WTC11 (cell line): Measurements from ENCODE around the gene MGMT. TPM values are rescaled to one million over a fixed set of nuclear protein-coding genes. Genes with fewer than 3 reads are reported as not detected.

Experiments used
- ATAC-seq: fragments of 200-7000 bp; cut with Tn5 transposase; 2 replicates; pipeline ENCODE4 v1.10.0; 2021; ENCODE audit warnings: mild to moderate bottlenecking, moderate library complexity
- CTCF ChIA-PET: fragments of 300-600 bp; sonication (Branson Sonifier 250); formaldehyde crosslinking; loops from one replicate; lab custom pipeline; 2021; ENCODE audit warnings: antibody characterized with exemption; lab: Charles Lee
- POLR2A ChIA-PET: fragments of 350-600 bp; sonication (Branson Sonifier 250); formaldehyde crosslinking; loops from one replicate; lab custom pipeline; 2021; ENCODE audit warnings: antibody characterized with exemption; lab: Charles Lee
- DNase-seq: peaks from one replicate; pipeline ENCODE4 v3.0.0; 2021; ENCODE audit warnings: low spot score
- H3K27ac Mint-ChIP-seq: 2 replicates; pipeline ENCODE4 v1.8.0; 2021; ENCODE audit warnings: mixed read lengths
- H3K27me3 Mint-ChIP-seq: 2 replicates; pipeline ENCODE4 v1.8.0; 2021; ENCODE audit warnings: low read depth, mild to moderate bottlenecking, moderate library complexity, mixed read lengths
- H3K36me3 Mint-ChIP-seq: 2 replicates; pipeline ENCODE4 v1.8.0; 2021; ENCODE audit warnings: mixed read lengths
- H3K4me1 Mint-ChIP-seq: 2 replicates; pipeline ENCODE4 v1.8.0; 2022; ENCODE audit warnings: mixed read lengths
- H3K4me3 Mint-ChIP-seq: 2 replicates; pipeline ENCODE4 v1.8.0; 2021; ENCODE audit warnings: mild to moderate bottlenecking, moderate library complexity, mixed read lengths
- H3K9me3 Mint-ChIP-seq: 2 replicates; pipeline ENCODE4 v1.8.0; 2021; ENCODE audit warnings: mixed read lengths
- ATF6 ChIP-seq: sonication (generic); formaldehyde crosslinking; IDR thresholded peaks from 2 replicates; pipeline ENCODE4 v1.8.1; 2023; ENCODE audit warnings: mild to moderate bottlenecking, missing genetic modification reagents
- CBFB ChIP-seq: sonication (generic); formaldehyde crosslinking; IDR thresholded peaks from 2 replicates; pipeline ENCODE4 v1.8.1; 2022; ENCODE audit warnings: mild to moderate bottlenecking, low read depth, missing genetic modification reagents
- EMX1 ChIP-seq: fragments of 250-450 bp; sonication (Bioruptor Pico); IDR thresholded peaks from 2 replicates; pipeline ENCODE4 v1.8.0; 2021; ENCODE audit warnings: mild to moderate bottlenecking
- ETV6 ChIP-seq: sonication (generic); formaldehyde crosslinking; IDR thresholded peaks from 2 replicates; pipeline ENCODE4 v1.8.1; 2022; ENCODE audit warnings: mild to moderate bottlenecking, missing genetic modification reagents
- FOXJ3 ChIP-seq: sonication (generic); formaldehyde crosslinking; IDR thresholded peaks from 2 replicates; pipeline ENCODE4 v1.9.0; 2021; ENCODE audit warnings: missing genetic modification reagents, mild to moderate bottlenecking, borderline replicate concordance
- GABPB1 ChIP-seq: sonication (generic); formaldehyde crosslinking; IDR thresholded peaks from 2 replicates; pipeline ENCODE4 v1.8.1; 2023; ENCODE audit warnings: mild to moderate bottlenecking, missing genetic modification reagents
- HMGXB4 ChIP-seq: sonication (generic); formaldehyde crosslinking; IDR thresholded peaks from 2 replicates; pipeline ENCODE4 v1.8.1; 2023; ENCODE audit warnings: mild to moderate bottlenecking, moderate library complexity, missing genetic modification reagents
- NFATC4 ChIP-seq: fragments of 250-450 bp; sonication (Bioruptor Pico); IDR thresholded peaks from 2 replicates; pipeline ENCODE4 v1.9.0; 2021; ENCODE audit warnings: mild to moderate bottlenecking
- PREB ChIP-seq: sonication (generic); formaldehyde crosslinking; IDR thresholded peaks from 2 replicates; pipeline ENCODE4 v1.8.1; 2022; ENCODE audit warnings: mild to moderate bottlenecking, missing genetic modification reagents, moderate library complexity, borderline replicate concordance
- ZBTB43 ChIP-seq: sonication (generic); formaldehyde crosslinking; IDR thresholded peaks from 2 replicates; pipeline ENCODE4 v1.8.1; 2023; ENCODE audit warnings: mild to moderate bottlenecking, missing genetic modification reagents
- ZNF121 ChIP-seq: sonication (generic); formaldehyde crosslinking; IDR thresholded peaks from 2 replicates; pipeline ENCODE4 v1.8.0; 2023; ENCODE audit warnings: missing genetic modification reagents
- ZNF138 ChIP-seq: sonication (generic); formaldehyde crosslinking; conservative IDR thresholded peaks from 2 replicates; pipeline ENCODE4 v1.8.1; 2022; ENCODE audit warnings: mild to moderate bottlenecking, moderate library complexity, missing genetic modification reagents
- ZNF219 ChIP-seq: sonication (generic); formaldehyde crosslinking; IDR thresholded peaks from 2 replicates; pipeline ENCODE4 v1.8.0; 2023; ENCODE audit warnings: missing genetic modification reagents, mild to moderate bottlenecking, borderline replicate concordance
- total RNA-seq: library from RNA; stranded (reverse); gene quantifications from 3 replicates; pipeline ENCODE4 v1.2.3, GENCODE V29; 2021
- TF ChIP-seq, protein P1 (sequence below): sonication (generic); formaldehyde crosslinking; IDR thresholded peaks from 2 replicates; pipeline ENCODE4 v1.8.1; 2022; ENCODE audit warnings: missing genetic modification reagents, borderline replicate concordance
- TF ChIP-seq, protein P2 (sequence below): sonication (generic); formaldehyde crosslinking; conservative IDR thresholded peaks from 2 replicates; pipeline ENCODE4 v1.8.1; 2022; ENCODE audit warnings: mild to moderate bottlenecking, missing genetic modification reagents
- TF ChIP-seq, protein P3 (sequence below): sonication (generic); formaldehyde crosslinking; IDR thresholded peaks from 2 replicates; pipeline ENCODE4 v1.8.1; 2023; ENCODE audit warnings: mild to moderate bottlenecking, missing genetic modification reagents, moderate library complexity

Gene MGMT
- total RNA-seq, 1 experiment from 2014 or later: 11.8 TPM

DNA sequence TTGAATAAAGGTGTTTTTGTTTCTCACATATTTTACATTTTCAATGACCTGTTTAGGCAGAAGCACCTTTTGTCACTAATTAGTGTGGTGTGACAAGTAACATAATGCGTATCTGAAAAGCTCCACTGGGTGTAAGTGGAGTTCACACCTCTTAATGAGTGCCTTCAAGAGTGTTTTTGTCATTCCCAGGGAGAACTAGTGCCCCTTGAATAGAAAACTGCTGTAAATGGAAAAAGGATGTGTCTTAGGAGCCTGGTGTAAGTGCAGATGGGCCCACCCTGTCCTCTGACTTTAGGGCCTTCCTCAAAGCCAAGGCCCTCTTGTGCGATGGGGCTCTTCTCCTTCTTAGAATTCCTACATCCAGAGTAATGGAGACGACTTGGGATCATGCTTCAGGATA lies 170.0 kb downstream of the MGMT start (continued):
- no peak for TF ChIP-seq HMGXB4 (CRISPR knock-in tag)
- TF ChIP-seq PREB: no peak
- no peak for TF ChIP-seq GABPB1 (CRISPR knock-in tag)

DNA sequence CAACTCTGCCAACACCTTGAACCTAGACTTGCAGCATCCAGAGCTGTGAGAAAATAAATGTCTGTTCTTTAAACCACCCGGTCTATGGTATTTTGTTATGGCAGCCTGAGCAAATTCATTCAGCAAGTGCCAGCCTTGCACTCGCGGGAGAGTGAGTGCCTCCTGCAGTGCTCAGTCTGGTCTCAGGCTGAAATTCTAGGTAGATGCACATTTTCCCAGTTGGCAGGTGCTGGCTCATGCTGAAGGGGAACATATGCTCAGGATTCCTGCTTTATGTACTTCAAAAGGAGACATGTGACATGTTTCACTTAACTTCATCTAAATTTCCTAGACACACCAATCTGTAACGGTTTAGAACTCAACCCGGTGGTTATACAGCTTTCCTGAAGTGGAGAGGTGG lies 170.8 kb downstream of the MGMT start:
- ATAC-seq: no peak
- peaks cover 26% of the 10 kb centered on the region for H3K4me1 Mint-ChIP-seq
- CTCF ChIA-PET: no interaction called here
- TF ChIP-seq, protein P1, sequence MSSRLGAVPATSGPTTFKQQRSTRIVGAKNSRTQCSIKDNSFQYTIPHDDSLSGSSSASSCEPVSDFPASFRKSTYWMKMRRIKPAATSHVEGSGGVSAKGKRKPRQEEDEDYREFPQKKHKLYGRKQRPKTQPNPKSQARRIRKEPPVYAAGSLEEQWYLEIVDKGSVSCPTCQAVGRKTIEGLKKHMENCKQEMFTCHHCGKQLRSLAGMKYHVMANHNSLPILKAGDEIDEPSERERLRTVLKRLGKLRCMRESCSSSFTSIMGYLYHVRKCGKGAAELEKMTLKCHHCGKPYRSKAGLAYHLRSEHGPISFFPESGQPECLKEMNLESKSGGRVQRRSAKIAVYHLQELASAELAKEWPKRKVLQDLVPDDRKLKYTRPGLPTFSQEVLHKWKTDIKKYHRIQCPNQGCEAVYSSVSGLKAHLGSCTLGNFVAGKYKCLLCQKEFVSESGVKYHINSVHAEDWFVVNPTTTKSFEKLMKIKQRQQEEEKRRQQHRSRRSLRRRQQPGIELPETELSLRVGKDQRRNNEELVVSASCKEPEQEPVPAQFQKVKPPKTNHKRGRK (CRISPR knock-in tag): no peak
- TF ChIP-seq CBFB (no peak), FOXJ3 (CRISPR knock-in tag) (no peak), ZNF138 (CRISPR knock-in tag) (no peak), ATF6 (CRISPR knock-in tag) (no peak), EMX1 (CRISPR knock-in tag) (no peak), NFATC4 (CRISPR knock-in tag) (no peak), ZNF121 (no peak), ETV6 (CRISPR knock-in tag) (no peak), ZNF219 (CRISPR knock-in tag) (no peak), ZBTB43 (CRISPR knock-in tag) (no peak)
- TF ChIP-seq, protein P2, sequence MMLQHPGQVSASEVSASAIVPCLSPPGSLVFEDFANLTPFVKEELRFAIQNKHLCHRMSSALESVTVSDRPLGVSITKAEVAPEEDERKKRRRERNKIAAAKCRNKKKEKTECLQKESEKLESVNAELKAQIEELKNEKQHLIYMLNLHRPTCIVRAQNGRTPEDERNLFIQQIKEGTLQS (CRISPR knock-in tag): no peak
- TF ChIP-seq, protein P3, sequence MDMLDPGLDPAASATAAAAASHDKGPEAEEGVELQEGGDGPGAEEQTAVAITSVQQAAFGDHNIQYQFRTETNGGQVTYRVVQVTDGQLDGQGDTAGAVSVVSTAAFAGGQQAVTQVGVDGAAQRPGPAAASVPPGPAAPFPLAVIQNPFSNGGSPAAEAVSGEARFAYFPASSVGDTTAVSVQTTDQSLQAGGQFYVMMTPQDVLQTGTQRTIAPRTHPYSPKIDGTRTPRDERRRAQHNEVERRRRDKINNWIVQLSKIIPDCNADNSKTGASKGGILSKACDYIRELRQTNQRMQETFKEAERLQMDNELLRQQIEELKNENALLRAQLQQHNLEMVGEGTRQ: no peak
- POLR2A ChIA-PET: no interaction called here
- DNase-seq: no peak
- H3K27me3 Mint-ChIP-seq: peaks cover 26% of the 10 kb centered on the region
- H3K36me3 Mint-ChIP-seq: no peaks in the 10 kb centered on the region; the same call in 1 of the 2 replicates
- no peak overlapping the region for H3K4me3 Mint-ChIP-seq
- no peaks in the 10 kb centered on the region for H3K9me3 Mint-ChIP-seq
- H3K27ac Mint-ChIP-seq: no peak overlapping the region
